Natural killer cell treated with Interleukin-12 subunit alpha and Interleukin-12 subunit beta and Interleukin-15 and Interleukin-18, amount 100 ng/mL, for 72 hours (primary cell): ENCODE measurements around the gene ATOH7. TPM values are rescaled to one million over a fixed set of nuclear protein-coding genes. Genes with fewer than 3 reads are reported as not detected.

ENCODE experiments used
- ATAC-seq, 2 donors: fragments of 150-1000 bp; cut with Tn5 transposase in 1 of 2; sonication (Bioruptor Pico), chemical (Tn5 transposase) in 1 of 2; 2 replicates each; pipeline ENCODE4 v1.10.0; 2021
- DNase-seq: peaks from one replicate; pipeline ENCODE4 v3.0.0; 2022; ENCODE audit warnings: low spot score
- H3K27ac Mint-ChIP-seq, 2 donors: 1 replicate in 1 of 2; 2 replicates in 1 of 2; pipeline ENCODE4 v1.8.0; 2022; ENCODE audit warnings: mixed read lengths in 2 of 2, mild to moderate bottlenecking in 1 of 2, moderate library complexity in 1 of 2
- H3K27me3 Mint-ChIP-seq, 2 donors: 1 replicate in 1 of 2; 2 replicates in 1 of 2; pipeline ENCODE4 v1.8.0; 2022; ENCODE audit warnings: mixed read lengths in 2 of 2
- H3K36me3 Mint-ChIP-seq: one replicate; pipeline ENCODE4 v1.8.0; 2022; ENCODE audit warnings: mixed read lengths
- H3K4me1 Mint-ChIP-seq, 2 donors: 1 replicate in 1 of 2; 2 replicates in 1 of 2; pipeline ENCODE4 v1.8.0; 2022; ENCODE audit warnings: low read depth in 2 of 2, mixed read lengths in 2 of 2, mild to moderate bottlenecking in 1 of 2
- H3K4me3 Mint-ChIP-seq: one replicate; pipeline ENCODE4 v1.8.0; 2022; ENCODE audit warnings: mixed read lengths
- H3K9me3 Mint-ChIP-seq: 2 replicates; pipeline ENCODE4 v1.8.0; 2022; ENCODE audit warnings: mixed read lengths
- total RNA-seq, 2 donors: library from RNA; stranded (reverse); gene quantifications; one replicate each; pipeline ENCODE4 v1.2.3, GENCODE V29; 2022

ATOH7 gene
- total RNA-seq, 2 donors from 2014 or later, result not detected

DNA sequence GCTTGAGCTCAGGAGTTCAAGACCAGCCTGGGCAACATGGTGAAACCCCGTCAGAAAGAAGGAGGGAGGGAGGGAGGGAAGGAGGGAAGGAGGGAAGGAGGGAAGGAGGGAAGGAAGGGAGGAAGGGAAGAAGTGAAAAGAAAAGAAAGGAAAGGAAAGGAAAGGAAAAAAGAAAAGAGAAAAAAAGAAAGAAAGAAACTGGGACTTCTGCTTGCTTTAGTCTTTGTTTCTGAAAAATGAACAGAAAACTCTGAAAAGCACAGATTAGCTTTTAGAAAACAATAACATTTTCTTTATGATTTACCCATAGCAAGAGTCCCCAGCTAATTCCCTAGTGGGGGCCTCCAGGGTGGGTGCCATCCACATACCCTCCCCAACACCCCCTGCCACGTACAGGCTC is 46.8 kb downstream of the ATOH7 start:
- H3K27ac Mint-ChIP-seq, result no peak overlapping the region
- H3K9me3 Mint-ChIP-seq, result no peaks in the 10 kb centered on the region
- H3K36me3 Mint-ChIP-seq, result no peaks in the 10 kb centered on the region
- ATAC-seq, result no peak
- H3K27me3 Mint-ChIP-seq, result peaks cover 23 to 34% of the 10 kb centered on the region in 2 donors
- H3K4me1 Mint-ChIP-seq, result no peaks in the 10 kb centered on the region
- no peak for DNase-seq
- H3K4me3 Mint-ChIP-seq, result no peak overlapping the region

DNA sequence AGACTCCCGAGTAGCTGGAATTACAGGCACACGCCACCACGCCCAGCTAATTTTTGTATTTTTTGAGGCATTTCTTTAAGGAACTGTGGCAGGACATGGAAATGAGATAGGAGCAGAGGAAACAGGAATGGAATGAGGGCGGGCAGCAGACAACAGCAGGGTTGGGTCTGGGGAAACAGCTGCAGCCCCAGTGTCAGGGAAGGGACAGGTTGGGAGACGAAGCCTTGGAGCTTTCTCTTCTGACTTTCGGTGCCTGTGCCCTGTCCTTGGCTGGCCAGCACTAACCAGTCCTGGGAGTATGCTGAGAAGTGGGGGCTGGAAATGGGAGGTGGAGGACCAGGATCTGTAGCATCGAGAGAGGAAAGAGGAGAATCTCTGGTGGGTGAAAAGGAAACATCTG is 47.4 kb downstream of the ATOH7 start:
- Mint-ChIP-seq H3K27me3 (peaks cover 23 to 32% of the 10 kb centered on the region in 2 donors), H3K27ac (no peak overlapping the region)
- no peak for ATAC-seq

More for the DNA sequence above, 47.4 kb downstream of the ATOH7 start:
- no peaks in the 10 kb centered on the region for H3K4me1 Mint-ChIP-seq
- H3K9me3 Mint-ChIP-seq, result no peaks in the 10 kb centered on the region
- H3K36me3 Mint-ChIP-seq, result no peaks in the 10 kb centered on the region
- no peak for DNase-seq
- no peak overlapping the region for H3K4me3 Mint-ChIP-seq

Other genes with a start within 250 kb of the ATOH7 start
- gene HERC4, start 156.8 kb downstream of the ATOH7 start, total RNA-seq, result 10 to 100 TPM; 61.2 to 80.4 TPM
- gene MYPN, start 122.6 kb downstream of the ATOH7 start, total RNA-seq, result under 1 TPM in 1 of 2 donors, not detected in 1; 0.05 TPM
- gene HNRNPH3, start 100.0 kb upstream of the ATOH7 start, total RNA-seq, result 100 to 1,000 TPM; 113 to 156 TPM
- gene PBLD, start 100.8 kb upstream of the ATOH7 start, total RNA-seq, result 1 to 10 TPM in 1 of 2 donors, under 1 TPM in 1; 0.47 to 1.3 TPM
- gene RUFY2, start 175.2 kb upstream of the ATOH7 start, total RNA-seq, result 10 to 100 TPM; 15.7 to 23.4 TPM
- gene DNA2, start 239.9 kb upstream of the ATOH7 start, total RNA-seq, result 10 to 100 TPM; 25.8 to 69.0 TPM